B cell (primary cell): Measurements from ENCODE around the gene EXOC3L1.

Experiments
- EZH2 ChIP-seq: IDR thresholded peaks from 2 replicates; pipeline ENCODE4 v1.6.1; 2012; ENCODE audit warnings: borderline replicate concordance, low read depth, mild to moderate bottlenecking, moderate library complexity, low read length; ENCODE audit not compliant: insufficient read depth, poor library complexity, severe bottlenecking
- TF ChIP-seq, protein P1 (sequence below): fragments of 200-600 bp; IDR thresholded peaks from one replicate; pipeline ENCODE4 v1.8.0; 2022; ENCODE audit warnings: antibody characterized with exemption, mild to moderate bottlenecking

DNA sequence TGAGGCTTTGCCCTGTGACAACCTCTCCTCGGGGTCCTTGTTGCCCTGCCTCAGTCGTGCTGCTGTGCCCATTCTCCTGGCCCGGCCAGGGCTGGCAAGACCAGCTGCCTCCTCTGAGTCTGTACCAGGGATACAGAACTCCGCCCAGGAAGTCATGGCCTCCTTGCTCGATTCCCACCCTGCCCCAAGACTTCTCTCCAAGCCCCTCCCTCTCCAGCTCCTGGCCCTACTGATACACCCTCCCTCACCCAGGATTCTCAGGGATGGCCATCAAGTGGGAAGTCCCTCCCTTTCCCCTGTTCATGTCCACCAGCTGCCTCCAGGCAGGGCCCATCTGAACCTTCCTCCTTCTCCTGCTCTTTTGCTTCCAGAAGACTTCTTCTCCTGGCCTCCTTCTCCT is 25.8 kb upstream of the EXOC3L1 start:
- TF ChIP-seq, protein P1, sequence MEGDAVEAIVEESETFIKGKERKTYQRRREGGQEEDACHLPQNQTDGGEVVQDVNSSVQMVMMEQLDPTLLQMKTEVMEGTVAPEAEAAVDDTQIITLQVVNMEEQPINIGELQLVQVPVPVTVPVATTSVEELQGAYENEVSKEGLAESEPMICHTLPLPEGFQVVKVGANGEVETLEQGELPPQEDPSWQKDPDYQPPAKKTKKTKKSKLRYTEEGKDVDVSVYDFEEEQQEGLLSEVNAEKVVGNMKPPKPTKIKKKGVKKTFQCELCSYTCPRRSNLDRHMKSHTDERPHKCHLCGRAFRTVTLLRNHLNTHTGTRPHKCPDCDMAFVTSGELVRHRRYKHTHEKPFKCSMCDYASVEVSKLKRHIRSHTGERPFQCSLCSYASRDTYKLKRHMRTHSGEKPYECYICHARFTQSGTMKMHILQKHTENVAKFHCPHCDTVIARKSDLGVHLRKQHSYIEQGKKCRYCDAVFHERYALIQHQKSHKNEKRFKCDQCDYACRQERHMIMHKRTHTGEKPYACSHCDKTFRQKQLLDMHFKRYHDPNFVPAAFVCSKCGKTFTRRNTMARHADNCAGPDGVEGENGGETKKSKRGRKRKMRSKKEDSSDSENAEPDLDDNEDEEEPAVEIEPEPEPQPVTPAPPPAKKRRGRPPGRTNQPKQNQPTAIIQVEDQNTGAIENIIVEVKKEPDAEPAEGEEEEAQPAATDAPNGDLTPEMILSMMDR, result no peak
- TF ChIP-seq EZH2, result no peak
